NOMO-1 treated with DMSO at 0.1 percent for 48 hours (cell line): ENCODE results near the gene SLC22A23.

ENCODE experiments used
- DNase-seq: peaks from one replicate; lab custom pipeline; 2025; ENCODE audit not compliant: unreplicated experiment; lab: John Stamatoyannopoulos, UW

The SLC22A23 gene

GRCh38 chr6:3288711-3289663 lies 167.9 kb downstream of the SLC22A23 start:
- no peak for DNase-seq

GRCh38 chr6:3287976-3288707 lies 168.7 kb downstream of the SLC22A23 start:
- no peak for DNase-seq

- no peak for DNase-seq
Observed at GRCh38 chr6:3287308-3287707, 169.5 kb downstream of the SLC22A23 start.

GRCh38 chr6:3286641-3287171 lies 170.1 kb downstream of the SLC22A23 start:
- DNase-seq = no peak

GRCh38 chr6:3285732-3286131 lies 171.1 kb downstream of the SLC22A23 start:
- DNase-seq = no peak

GRCh38 chr6:3285049-3285639 lies 171.7 kb downstream of the SLC22A23 start:
- DNase-seq = no peak

GRCh38 chr6:3284436-3284876 lies 172.4 kb downstream of the SLC22A23 start:
- no peak for DNase-seq

- DNase-seq = no peak
Observed at GRCh38 chr6:3283641-3284435, 173.0 kb downstream of the SLC22A23 start.

GRCh38 chr6:3283241-3283640 lies 173.6 kb downstream of the SLC22A23 start:
- no peak for DNase-seq

GRCh38 chr6:3282476-3283236 lies 174.2 kb downstream of the SLC22A23 start:
- DNase-seq = no peak

- no peak for DNase-seq
Observed at GRCh38 chr6:3281631-3282475, 175.0 kb downstream of the SLC22A23 start.

- DNase-seq = no peak
Observed at GRCh38 chr6:3280866-3281465, 175.9 kb downstream of the SLC22A23 start.

GRCh38 chr6:3280091-3280490 lies 176.8 kb downstream of the SLC22A23 start:
- no peak for DNase-seq

- no peak for DNase-seq
Observed at GRCh38 chr6:3278691-3279090, 178.2 kb downstream of the SLC22A23 start.

GRCh38 chr6:3277851-3278416 lies 178.9 kb downstream of the SLC22A23 start:
- DNase-seq = no peak

- DNase-seq = no peak
Observed at GRCh38 chr6:3277251-3277650, 179.6 kb downstream of the SLC22A23 start.

GRCh38 chr6:3276174-3277167 lies 180.4 kb downstream of the SLC22A23 start:
- no peak for DNase-seq
